Naive thymus-derived CD8-positive, alpha-beta T cell (primary cell): ENCODE results near the gene DNAAF5. TPM values are rescaled to one million over a fixed set of nuclear protein-coding genes. Genes with fewer than 3 reads are reported as not detected.

Source experiments
- ATAC-seq, 2 donors: fragments of 150-1000 bp; cut with Tn5 transposase in 1 of 2; sonication (Bioruptor Pico), chemical (Tn5 transposase) in 1 of 2; 1 replicate in 1 of 2; 2 replicates in 1 of 2; pipeline ENCODE4 v1.10.0; 2021; ENCODE audit warnings: mild to moderate bottlenecking in 2 of 2, moderate library complexity in 2 of 2
- POLR2A ChIA-PET: fragments of 350-600 bp; sonication (Branson Sonifier 250); formaldehyde crosslinking; loops from one replicate; lab custom pipeline; 2021; ENCODE audit warnings: antibody characterized with exemption; lab: Charles Lee
- DNase-seq, 10 donors: peaks; one replicate each; pipeline versions ENCODE4 v3.0.0 to v3.0.0-alpha.2; 2020 to 2022
- H3K27ac Mint-ChIP-seq, 10 donors: one replicate each; pipeline ENCODE4 v1.8.0; 2020 to 2022; ENCODE audit warnings: mild to moderate bottlenecking in 10 of 10, mixed read lengths in 10 of 10, moderate library complexity in 4 of 10, inconsistent platforms in 1 of 10
- H3K27me3 Mint-ChIP-seq, 5 donors: one replicate each; pipeline ENCODE4 v1.8.0; 2021 to 2022; ENCODE audit warnings: mixed read lengths in 5 of 5
- H3K36me3 Mint-ChIP-seq, 3 donors: one replicate each; pipeline ENCODE4 v1.8.0; 2020 to 2022; ENCODE audit warnings: mixed read lengths in 3 of 3, mild to moderate bottlenecking in 2 of 3, inconsistent platforms in 1 of 3
- H3K4me1 Mint-ChIP-seq, 4 donors: one replicate each; pipeline ENCODE4 v1.8.0; 2021 to 2022; ENCODE audit warnings: mixed read lengths in 4 of 4
- H3K4me3 Mint-ChIP-seq, 10 donors: one replicate each; pipeline ENCODE4 v1.8.0; 2020 to 2022; ENCODE audit warnings: mild to moderate bottlenecking in 10 of 10, mixed read lengths in 10 of 10, moderate library complexity in 6 of 10, inconsistent platforms in 1 of 10
- H3K9me3 Mint-ChIP-seq, 9 donors: one replicate each; pipeline ENCODE4 v1.8.0; 2020 to 2022; ENCODE audit warnings: mixed read lengths in 9 of 9, mild to moderate bottlenecking in 3 of 9, inconsistent platforms in 1 of 9, moderate library complexity in 1 of 9
- polyA plus RNA-seq, 3 donors: library from polyadenylated mRNA; unstranded; fragments of 300-500 nt; fragmentation: Illumina TruSeq; gene quantifications; one replicate each; pipeline ENCODE4 v1.2.3, GENCODE V29; 2021
- total RNA-seq, 8 experiments: library from RNA in 2 of 8; stranded (reverse) in 2 of 8; gene quantifications; one replicate each; pipeline ENCODE4 v1.2.3 and lab custom pipeline; 2021 to 2026

The DNAAF5 gene
- total and polyA plus RNA-seq, 5 experiments from 2014 or later, result 2.8 to 16.3 (median 4.6) TPM

DNA sequence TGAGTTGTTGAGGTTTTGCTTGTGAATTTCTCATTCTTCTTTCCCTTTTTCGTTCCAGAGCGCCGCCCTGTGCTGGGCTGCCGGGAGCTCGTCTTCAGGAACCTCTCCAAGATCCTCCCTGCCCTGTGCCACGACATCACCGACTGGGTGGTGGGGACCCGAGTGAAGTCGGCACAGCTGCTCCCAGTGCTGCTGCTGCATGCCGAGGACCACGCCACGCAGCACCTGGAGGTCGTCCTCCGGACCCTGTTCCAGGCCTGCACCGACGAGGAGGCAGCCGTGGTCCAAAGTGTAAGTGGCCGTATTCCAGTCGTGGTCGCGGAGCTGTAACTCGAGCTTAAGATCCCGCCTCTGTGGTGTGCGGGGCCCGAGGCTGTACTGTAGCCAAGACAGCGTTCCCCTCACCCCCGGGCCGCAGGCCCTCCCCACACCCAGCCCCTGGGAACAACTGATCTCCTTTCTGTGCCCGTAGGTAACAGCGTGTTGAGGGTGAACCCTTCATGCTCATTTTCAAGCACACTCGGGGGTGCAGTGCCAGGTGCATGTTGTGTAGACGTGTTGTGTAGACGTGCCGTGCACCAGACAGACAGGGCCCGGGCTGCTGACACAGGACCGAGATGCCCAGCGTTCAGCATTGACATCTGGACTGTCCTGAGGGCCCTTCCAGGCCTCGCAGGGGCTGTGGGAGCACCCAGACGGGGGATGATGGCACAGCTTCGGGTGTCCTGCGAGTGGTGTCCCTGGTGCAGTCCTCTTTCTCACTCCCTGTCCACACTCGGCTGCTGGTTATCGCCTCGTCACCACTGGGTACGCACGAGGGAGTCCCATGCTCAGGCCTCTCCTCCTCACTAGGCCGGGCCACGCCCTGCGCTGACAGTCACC, 28.3 kb downstream of the DNAAF5 start:
- H3K36me3 Mint-ChIP-seq, result peaks cover 0 to 52% (median 12%) of the 10 kb centered on the region in 3 donors
- POLR2A ChIA-PET, result no interaction called here
- no peaks in the 10 kb centered on the region for H3K9me3 Mint-ChIP-seq
- ATAC-seq (no peak), DNase-seq (peak in 1 of 10 donors; percentile 52)
- no peak overlapping the region for H3K27ac Mint-ChIP-seq
- H3K4me3 Mint-ChIP-seq, result no peak overlapping the region
- peaks cover 0 to 2% (median 0%) of the 10 kb centered on the region in 4 donors for H3K4me1 Mint-ChIP-seq
- no peaks in the 10 kb centered on the region for H3K27me3 Mint-ChIP-seq

DNA sequence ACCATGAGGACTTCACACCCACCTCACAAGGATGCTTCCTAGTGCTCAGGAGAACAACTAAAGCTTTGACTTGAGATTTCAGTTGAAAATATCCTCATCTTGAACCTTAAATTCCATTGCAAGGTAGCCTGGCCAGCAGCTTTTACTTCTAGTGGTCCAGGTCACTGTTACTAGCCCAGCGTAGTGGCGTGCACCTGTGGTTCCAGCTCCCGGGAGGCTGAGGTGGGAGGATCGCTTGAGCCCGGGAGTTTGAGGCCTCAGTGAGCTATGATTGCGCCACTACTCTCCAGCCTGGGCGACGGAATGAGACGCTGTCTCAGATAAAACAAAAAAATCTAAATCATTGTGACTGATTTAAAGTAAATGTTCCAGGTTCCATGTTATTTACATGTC, 28.9 kb downstream of the DNAAF5 start:
- ATAC-seq (no peak), DNase-seq (no peak)
- H3K27me3 Mint-ChIP-seq, result no peaks in the 10 kb centered on the region
- no peaks in the 10 kb centered on the region for H3K9me3 Mint-ChIP-seq
- POLR2A ChIA-PET, result interaction anchor here (0.5 kb wide), 1 partner anchor 129 kb away, joined by 6 read pairs; no protein-coding TSS in a partner anchor
- peaks cover 0 to 55% (median 12%) of the 10 kb centered on the region in 3 donors for H3K36me3 Mint-ChIP-seq
- no peak overlapping the region for H3K4me3 Mint-ChIP-seq
- H3K4me1 Mint-ChIP-seq, result peaks cover 0 to 2% (median 0%) of the 10 kb centered on the region in 4 donors
- no peak overlapping the region for H3K27ac Mint-ChIP-seq

DNA sequence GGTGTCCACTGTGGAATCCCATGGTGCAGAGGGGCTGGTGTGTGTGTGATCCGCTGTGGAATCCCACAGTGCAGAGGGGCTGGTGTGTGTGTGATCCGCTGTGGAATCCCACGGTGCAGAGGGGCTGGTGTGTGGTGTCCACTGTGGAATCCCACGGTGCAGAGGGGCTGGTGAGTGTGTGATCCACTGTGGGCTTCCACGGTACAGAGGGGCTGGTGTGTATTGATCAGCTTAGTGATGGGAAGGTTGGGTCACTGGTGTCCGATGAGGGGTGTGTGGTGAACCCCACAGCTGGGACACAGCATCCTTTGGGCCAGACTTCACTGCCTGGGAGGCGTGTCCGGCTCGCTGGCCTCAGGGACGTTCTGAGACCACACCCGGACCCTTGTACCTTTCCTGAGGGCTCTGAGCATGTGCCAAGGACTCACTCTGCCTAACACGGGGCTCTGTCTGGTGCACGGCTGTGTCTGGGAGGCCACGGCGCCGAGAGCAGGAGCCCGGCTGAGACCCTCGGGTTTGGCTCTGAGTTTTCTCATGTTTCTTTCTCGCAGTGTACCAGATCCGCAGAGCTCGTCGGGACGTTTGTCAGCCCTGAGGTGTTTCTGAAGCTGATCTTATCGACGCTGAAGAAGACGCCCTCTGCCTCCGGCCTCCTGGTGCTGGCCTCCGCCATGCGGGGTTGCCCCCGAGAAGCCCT, 29.9 kb downstream of the DNAAF5 start:
- Mint-ChIP-seq H3K9me3 (no peaks in the 10 kb centered on the region), H3K27ac (peak overlapping the region in 1 of 10 donors; percentile 71), H3K4me3 (no peak overlapping the region), H3K27me3 (no peaks in the 10 kb centered on the region), H3K4me1 (peaks cover 0 to 2% (median 0%) of the 10 kb centered on the region in 4 donors), H3K36me3 (peaks cover 0 to 58% (median 12%) of the 10 kb centered on the region in 3 donors)
- DNase-seq (peak in 1 of 10 donors; percentile 36), ATAC-seq (no peak)
- POLR2A ChIA-PET, result no interaction called here

GRCh38 chr7:756928-757560, 30.5 kb downstream of the DNAAF5 start:
- POLR2A ChIA-PET, result no interaction called here
- peak in 1 of 10 donors; percentile 49 for DNase-seq
- no peak for ATAC-seq

GRCh38 chr7:757741-758163, 31.3 kb downstream of the DNAAF5 start:
- H3K4me1 Mint-ChIP-seq, result peaks cover 0 to 2% (median 0%) of the 10 kb centered on the region in 4 donors
- POLR2A ChIA-PET, result no interaction called here
- peaks cover 0 to 63% (median 12%) of the 10 kb centered on the region in 3 donors for H3K36me3 Mint-ChIP-seq
- H3K9me3 Mint-ChIP-seq, result no peaks in the 10 kb centered on the region
- no peak overlapping the region for H3K27ac Mint-ChIP-seq
- no peaks in the 10 kb centered on the region for H3K27me3 Mint-ChIP-seq
- DNase-seq, result no peak
- ATAC-seq, result no peak
- H3K4me3 Mint-ChIP-seq, result no peak overlapping the region

More at GRCh38 chr7:756928-757560, 30.5 kb downstream of the DNAAF5 start:
- no peak overlapping the region for H3K27ac Mint-ChIP-seq
- H3K9me3 Mint-ChIP-seq, result no peaks in the 10 kb centered on the region
- H3K4me3 Mint-ChIP-seq, result no peak overlapping the region
- H3K36me3 Mint-ChIP-seq, result peaks cover 0 to 62% (median 12%) of the 10 kb centered on the region in 3 donors
- H3K27me3 Mint-ChIP-seq, result no peaks in the 10 kb centered on the region
- peaks cover 0 to 2% (median 0%) of the 10 kb centered on the region in 4 donors for H3K4me1 Mint-ChIP-seq

GRCh38 chr7:759569-759968, 33.1 kb downstream of the DNAAF5 start:
- Mint-ChIP-seq H3K9me3 (no peaks in the 10 kb centered on the region), H3K4me3 (no peak overlapping the region), H3K36me3 (peaks cover 0 to 66% (median 14%) of the 10 kb centered on the region in 3 donors), H3K27ac (peak overlapping the region in 1 of 10 donors; percentile 37), H3K4me1 (peaks cover 0 to 2% (median 0%) of the 10 kb centered on the region in 4 donors), H3K27me3 (no peaks in the 10 kb centered on the region)
- POLR2A ChIA-PET, result no interaction called here
- no peak for DNase-seq
- no peak for ATAC-seq

DNA sequence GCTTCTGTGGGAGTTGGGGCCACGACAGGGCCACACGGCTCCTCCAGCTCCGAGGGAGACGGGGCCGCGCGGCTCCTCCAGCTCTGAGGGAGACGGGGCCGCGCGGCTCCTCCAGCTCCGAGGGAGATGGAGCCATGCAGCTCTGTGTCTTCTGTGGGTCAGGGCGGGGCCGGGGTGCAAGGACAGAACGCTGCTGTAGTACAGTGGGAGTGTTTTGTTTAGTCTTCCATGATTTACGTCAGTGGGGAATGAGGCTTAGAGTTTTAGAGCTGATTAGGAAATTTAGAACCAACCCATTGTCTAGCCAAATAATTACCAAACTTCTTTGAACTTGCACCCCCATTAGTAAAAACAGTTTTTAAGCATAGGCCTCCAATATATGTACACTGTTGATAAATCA, 33.5 kb downstream of the DNAAF5 start:
- H3K27me3 Mint-ChIP-seq, result no peaks in the 10 kb centered on the region
- POLR2A ChIA-PET, result no interaction called here
- DNase-seq (no peak), ATAC-seq (no peak)
- no peak overlapping the region for H3K4me3 Mint-ChIP-seq
- H3K4me1 Mint-ChIP-seq, result peaks cover 0 to 2% (median 0%) of the 10 kb centered on the region in 4 donors
- H3K27ac Mint-ChIP-seq, result no peak overlapping the region
- peaks cover 0 to 65% (median 15%) of the 10 kb centered on the region in 3 donors for H3K36me3 Mint-ChIP-seq
- H3K9me3 Mint-ChIP-seq, result no peaks in the 10 kb centered on the region

- DNase-seq (no peak), ATAC-seq (no peak)
- H3K4me1 Mint-ChIP-seq, result peaks cover 0 to under 1% (median 0%) of the 10 kb centered on the region in 4 donors
- H3K27me3 Mint-ChIP-seq, result no peaks in the 10 kb centered on the region
- H3K36me3 Mint-ChIP-seq, result peaks cover 0 to 67% (median 9%) of the 10 kb centered on the region in 3 donors
- peak overlapping the region in 1 of 10 donors; percentile 43 for H3K27ac Mint-ChIP-seq
- H3K9me3 Mint-ChIP-seq, result no peaks in the 10 kb centered on the region
- POLR2A ChIA-PET, result no interaction called here
- no peak overlapping the region for H3K4me3 Mint-ChIP-seq
Measured at GRCh38 chr7:761101-761500, 34.6 kb downstream of the DNAAF5 start.

GRCh38 chr7:761631-762030, 35.1 kb downstream of the DNAAF5 start:
- POLR2A ChIA-PET, result no interaction called here

DNA sequence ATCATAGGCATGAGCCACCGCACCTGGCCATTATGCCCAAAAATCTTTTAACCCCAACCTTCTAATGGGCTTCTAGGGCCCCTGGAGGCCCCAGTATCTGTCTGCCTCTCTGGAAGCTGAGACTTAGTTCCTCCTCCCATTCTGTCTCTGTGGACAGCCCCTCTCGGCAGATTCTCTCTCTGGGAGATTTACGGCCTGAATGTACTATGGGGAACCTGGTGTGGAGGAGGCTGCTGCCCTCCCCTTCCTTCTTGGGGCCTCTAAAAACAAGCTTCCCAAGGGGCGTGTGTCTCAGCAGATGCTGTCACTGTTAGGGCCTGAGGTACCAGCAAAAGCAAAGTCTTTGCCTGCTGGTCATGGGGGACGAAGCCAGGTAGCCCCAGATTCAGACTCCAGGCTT, 36.4 kb downstream of the DNAAF5 start:
- Mint-ChIP-seq H3K36me3 (peaks cover 0 to 65% (median 16%) of the 10 kb centered on the region in 3 donors), H3K4me3 (no peak overlapping the region), H3K9me3 (no peaks in the 10 kb centered on the region), H3K27me3 (no peaks in the 10 kb centered on the region), H3K4me1 (peaks cover 0 to 2% (median 0%) of the 10 kb centered on the region in 4 donors), H3K27ac (no peak overlapping the region)
- ATAC-seq (no peak), DNase-seq (peak in 1 of 10 donors; percentile 18)
- POLR2A ChIA-PET, result no interaction called here

More at GRCh38 chr7:761631-762030, 35.1 kb downstream of the DNAAF5 start:
- Mint-ChIP-seq H3K9me3 (no peaks in the 10 kb centered on the region), H3K36me3 (peaks cover 0 to 72% (median 12%) of the 10 kb centered on the region in 3 donors), H3K27me3 (no peaks in the 10 kb centered on the region), H3K27ac (no peak overlapping the region), H3K4me1 (no peaks in the 10 kb centered on the region), H3K4me3 (no peak overlapping the region)
- DNase-seq (peak in 1 of 10 donors; percentile 19), ATAC-seq (no peak)

DNA sequence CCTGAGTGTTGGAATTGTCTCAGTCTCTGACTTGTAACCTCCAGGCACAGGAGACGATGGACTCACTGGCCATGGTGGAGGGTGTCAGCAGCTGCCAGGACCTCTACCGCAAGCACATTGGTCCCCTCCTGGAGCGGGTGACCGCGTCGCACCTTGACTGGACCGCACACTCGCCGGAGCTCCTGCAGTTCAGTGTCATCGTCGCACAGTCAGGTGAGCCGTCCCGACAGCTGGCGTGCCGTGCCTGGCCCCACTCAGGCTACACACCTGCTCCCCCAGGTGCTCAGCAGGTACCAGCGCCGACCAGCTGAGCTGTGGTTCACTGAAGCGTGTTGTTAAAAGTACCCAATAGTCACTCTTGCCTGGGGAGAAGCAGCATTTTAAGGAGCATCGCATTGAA, 37.3 kb downstream of the DNAAF5 start:
- H3K27ac Mint-ChIP-seq, result no peak overlapping the region
- H3K9me3 Mint-ChIP-seq, result no peaks in the 10 kb centered on the region
- no peaks in the 10 kb centered on the region for H3K27me3 Mint-ChIP-seq
- no peak for DNase-seq
- POLR2A ChIA-PET, result interaction anchor here (0.6 kb wide), 1 partner anchor 23 kb away, joined by 5 read pairs; no protein-coding TSS in a partner anchor
- no peak overlapping the region for H3K4me3 Mint-ChIP-seq
- peaks cover 0 to 59% (median 11%) of the 10 kb centered on the region in 3 donors for H3K36me3 Mint-ChIP-seq
- ATAC-seq, result no peak
- peaks cover 0 to 2% (median 0%) of the 10 kb centered on the region in 4 donors for H3K4me1 Mint-ChIP-seq

DNA sequence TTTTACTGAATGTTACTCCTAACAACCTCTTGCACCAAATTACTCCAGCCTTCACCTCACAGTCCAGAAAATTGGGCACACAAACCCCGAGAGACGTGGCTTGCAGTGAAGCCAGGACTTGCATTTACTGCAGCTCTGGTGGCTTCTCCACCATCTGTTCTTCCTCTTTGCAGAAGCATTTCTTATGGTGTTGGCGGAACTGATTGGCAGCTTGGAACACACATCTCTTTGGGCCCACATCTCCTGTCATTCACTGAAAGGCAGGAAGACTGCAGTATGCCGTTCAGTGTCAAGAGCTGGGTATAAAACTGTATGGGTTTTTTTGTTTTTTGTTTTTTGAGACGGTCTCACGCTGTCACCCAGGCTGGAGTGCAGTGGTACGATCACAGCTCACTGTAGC, 38.9 kb downstream of the DNAAF5 start:
- POLR2A ChIA-PET, result no interaction called here
- Mint-ChIP-seq H3K4me1 (peaks cover 0 to 2% (median 0%) of the 10 kb centered on the region in 4 donors), H3K9me3 (no peaks in the 10 kb centered on the region), H3K27me3 (no peaks in the 10 kb centered on the region), H3K36me3 (peaks cover 0 to 48% (median 10%) of the 10 kb centered on the region in 3 donors), H3K27ac (no peak overlapping the region), H3K4me3 (no peak overlapping the region)
- DNase-seq (no peak), ATAC-seq (no peak)
